Measurements from ENCODE around the gene MKLN1. TPM values are rescaled to one million over a fixed set of nuclear protein-coding genes. Genes with fewer than 3 reads are reported as not detected.
"Not testable (repeated sequence)": the region's sequence is repeated elsewhere in the genome, so short reads cannot be mapped to it uniquely, and the experiment has no call there.

Gene MKLN1
- total RNA-seq, 1 donor from 2014 or later: 61.7 TPM

DNA sequence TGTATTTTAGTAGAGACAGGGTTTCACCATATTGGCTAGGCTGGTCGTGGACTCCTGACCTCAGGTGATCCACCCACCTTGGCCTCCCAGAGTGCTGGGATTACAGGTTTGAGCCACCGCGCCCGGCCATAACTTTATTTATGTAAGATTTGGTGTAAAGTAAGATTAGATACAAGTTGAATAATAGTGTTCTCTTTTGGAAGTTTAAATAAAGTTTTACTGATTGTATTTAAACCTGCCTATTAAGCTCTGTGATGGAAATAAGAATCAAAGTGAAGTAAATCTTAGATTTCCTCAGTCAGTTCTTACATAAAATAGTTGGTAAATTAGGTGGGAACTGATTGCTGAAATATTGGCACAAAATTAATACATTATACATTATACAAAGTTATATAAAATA lies 86.0 kb downstream of the MKLN1 start:
- H3K36me3 Mint-ChIP-seq: peaks cover 26% of the 10 kb centered on the region

DNA sequence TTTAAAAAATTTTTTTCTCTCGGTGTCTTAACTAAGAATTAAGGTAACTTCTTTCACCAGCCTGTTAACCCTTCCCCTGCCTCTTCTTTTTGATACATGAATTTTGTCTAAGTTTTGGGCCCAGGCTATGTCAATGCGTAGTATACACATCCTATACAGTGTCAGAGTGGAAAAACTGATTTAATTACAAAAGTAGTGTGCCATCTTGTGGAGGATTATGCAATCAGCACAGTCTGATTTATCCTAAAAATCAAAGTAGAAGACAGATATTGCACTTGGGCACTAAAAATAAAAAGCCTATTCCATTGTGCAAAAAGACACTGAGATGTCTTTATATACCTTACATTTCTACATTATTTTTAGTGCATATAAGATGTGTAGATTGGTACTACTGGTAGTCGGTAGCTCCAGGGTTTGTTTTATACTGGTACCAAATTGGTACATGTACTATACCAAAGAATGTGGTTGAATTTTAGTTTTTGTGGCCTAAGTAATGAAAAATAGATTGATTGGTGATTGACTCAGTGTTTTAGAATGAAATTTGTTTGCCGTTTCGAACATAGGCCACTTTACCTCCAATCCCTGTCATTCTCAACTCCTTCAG lies 96.6 kb downstream of the MKLN1 start:
- Mint-ChIP-seq H3K36me3 (peaks cover 8% of the 10 kb centered on the region), H3K4me3 (no peak overlapping the region), H3K27ac (no peak overlapping the region), H3K4me1 (no peaks in the 10 kb centered on the region), H3K27me3 (ENCODE audit: low read depth) (no peaks in the 10 kb centered on the region), H3K9me3 (no peaks in the 10 kb centered on the region)
- TF ChIP-seq, protein P1, sequence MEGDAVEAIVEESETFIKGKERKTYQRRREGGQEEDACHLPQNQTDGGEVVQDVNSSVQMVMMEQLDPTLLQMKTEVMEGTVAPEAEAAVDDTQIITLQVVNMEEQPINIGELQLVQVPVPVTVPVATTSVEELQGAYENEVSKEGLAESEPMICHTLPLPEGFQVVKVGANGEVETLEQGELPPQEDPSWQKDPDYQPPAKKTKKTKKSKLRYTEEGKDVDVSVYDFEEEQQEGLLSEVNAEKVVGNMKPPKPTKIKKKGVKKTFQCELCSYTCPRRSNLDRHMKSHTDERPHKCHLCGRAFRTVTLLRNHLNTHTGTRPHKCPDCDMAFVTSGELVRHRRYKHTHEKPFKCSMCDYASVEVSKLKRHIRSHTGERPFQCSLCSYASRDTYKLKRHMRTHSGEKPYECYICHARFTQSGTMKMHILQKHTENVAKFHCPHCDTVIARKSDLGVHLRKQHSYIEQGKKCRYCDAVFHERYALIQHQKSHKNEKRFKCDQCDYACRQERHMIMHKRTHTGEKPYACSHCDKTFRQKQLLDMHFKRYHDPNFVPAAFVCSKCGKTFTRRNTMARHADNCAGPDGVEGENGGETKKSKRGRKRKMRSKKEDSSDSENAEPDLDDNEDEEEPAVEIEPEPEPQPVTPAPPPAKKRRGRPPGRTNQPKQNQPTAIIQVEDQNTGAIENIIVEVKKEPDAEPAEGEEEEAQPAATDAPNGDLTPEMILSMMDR (IDR thresholded peaks at IDR 0.05; ENCODE audit: unreplicated experiment): peak; percentile 31
- DNase-seq (ENCODE audit: low spot score in 2 of 2, unreplicated experiment in 2 of 2): no peak

More for the DNA sequence above, 86.0 kb downstream of the MKLN1 start:
- no peaks in the 10 kb centered on the region for H3K27me3 Mint-ChIP-seq (ENCODE audit: low read depth)
- H3K27ac Mint-ChIP-seq: no peak overlapping the region
- no peak overlapping the region for H3K4me3 Mint-ChIP-seq
- H3K4me1 Mint-ChIP-seq: no peaks in the 10 kb centered on the region
- H3K9me3 Mint-ChIP-seq: no peaks in the 10 kb centered on the region
- no peak for DNase-seq (ENCODE audit: low spot score in 2 of 2, unreplicated experiment in 2 of 2)
- TF ChIP-seq, protein P1 (IDR thresholded peaks at IDR 0.05; ENCODE audit: unreplicated experiment): no peak

DNA sequence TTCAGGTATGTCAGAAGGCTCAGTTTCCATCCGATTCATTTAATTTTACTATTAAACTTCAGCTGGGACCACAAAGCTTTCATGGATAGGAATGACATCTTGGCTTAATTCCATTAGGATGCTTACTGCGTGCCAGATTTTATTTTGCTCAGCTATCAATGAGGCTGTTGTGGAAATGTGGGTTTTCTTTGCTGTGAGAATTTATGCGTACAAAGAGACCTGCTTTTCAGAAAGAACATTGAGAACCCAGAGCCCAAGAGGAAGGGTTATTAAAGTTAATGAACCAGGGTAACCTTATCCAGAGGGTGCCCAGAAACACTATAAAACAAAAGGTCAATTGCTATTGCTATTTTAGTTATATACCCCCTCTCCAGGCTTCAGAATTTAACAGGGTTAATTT lies 98.3 kb downstream of the MKLN1 start:
- no peaks in the 10 kb centered on the region for H3K9me3 Mint-ChIP-seq
- H3K36me3 Mint-ChIP-seq: peaks cover 9% of the 10 kb centered on the region
- H3K27ac Mint-ChIP-seq: no peak overlapping the region
- no peaks in the 10 kb centered on the region for H3K27me3 Mint-ChIP-seq (ENCODE audit: low read depth)
- TF ChIP-seq, protein P1 (IDR thresholded peaks at IDR 0.05; ENCODE audit: unreplicated experiment): no peak
- H3K4me3 Mint-ChIP-seq: no peak overlapping the region
- H3K4me1 Mint-ChIP-seq: no peaks in the 10 kb centered on the region
- no peak for DNase-seq (ENCODE audit: low spot score in 2 of 2, unreplicated experiment in 2 of 2)

DNA sequence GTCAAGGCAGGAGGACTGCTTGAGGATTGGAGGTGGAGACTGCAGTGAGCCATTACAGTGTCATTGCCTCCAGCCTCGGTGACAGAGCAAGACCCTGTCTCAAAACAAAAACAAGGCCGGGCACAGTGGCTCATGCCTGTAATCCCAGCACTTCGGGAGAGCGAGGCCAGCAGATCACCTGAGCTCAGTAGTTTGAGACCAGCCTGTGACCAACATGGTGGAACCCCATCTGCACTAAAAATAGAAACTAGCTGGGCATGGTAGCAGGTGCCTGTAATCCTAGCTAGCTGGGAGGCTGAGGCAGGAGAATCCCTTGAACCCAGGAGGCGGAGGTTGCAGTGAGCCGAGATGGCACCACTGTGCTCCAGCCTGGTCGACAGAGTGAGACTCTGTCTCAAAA lies 103.2 kb downstream of the MKLN1 start:
- not testable (repeated sequence) for H3K4me1 Mint-ChIP-seq; H3K4me3 Mint-ChIP-seq; H3K27me3 Mint-ChIP-seq (ENCODE audit: low read depth); H3K9me3 Mint-ChIP-seq; DNase-seq (ENCODE audit: low spot score in 2 of 2, unreplicated experiment in 2 of 2)
- Mint-ChIP-seq H3K36me3 (peaks cover 30% of the 10 kb centered on the region), H3K27ac (peak overlapping the region; percentile 1)

DNA sequence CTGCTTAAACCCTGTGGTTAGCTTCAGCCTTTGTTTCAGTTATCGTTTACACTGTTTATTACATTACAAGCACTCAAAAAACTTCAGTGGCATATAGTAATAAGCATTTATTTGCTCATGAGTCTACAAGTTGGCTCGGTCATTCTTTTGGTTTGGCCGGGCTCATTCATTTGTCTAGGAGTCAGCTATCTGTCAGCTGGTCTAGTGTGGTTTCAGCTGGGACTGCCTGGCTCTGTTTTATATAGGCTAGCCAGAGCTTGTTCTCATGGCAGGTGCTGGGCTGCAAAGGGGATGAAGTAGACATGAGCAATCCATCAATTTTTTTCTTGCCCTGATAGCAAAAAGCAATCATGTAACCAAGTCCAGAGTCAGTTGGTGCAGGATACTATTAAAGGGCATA lies 103.6 kb downstream of the MKLN1 start:
- H3K27ac Mint-ChIP-seq: peak overlapping the region; percentile 25
- H3K27me3 Mint-ChIP-seq (ENCODE audit: low read depth): no peaks in the 10 kb centered on the region
- H3K4me3 Mint-ChIP-seq: no peak overlapping the region
- peaks cover 7% of the 10 kb centered on the region for H3K4me1 Mint-ChIP-seq
- peaks cover 7% of the 10 kb centered on the region for H3K9me3 Mint-ChIP-seq
- TF ChIP-seq, protein P1 (IDR thresholded peaks at IDR 0.05; ENCODE audit: unreplicated experiment): no peak
- DNase-seq (ENCODE audit: low spot score in 2 of 2, unreplicated experiment in 2 of 2): no peak
- peaks cover 32% of the 10 kb centered on the region for H3K36me3 Mint-ChIP-seq

DNA sequence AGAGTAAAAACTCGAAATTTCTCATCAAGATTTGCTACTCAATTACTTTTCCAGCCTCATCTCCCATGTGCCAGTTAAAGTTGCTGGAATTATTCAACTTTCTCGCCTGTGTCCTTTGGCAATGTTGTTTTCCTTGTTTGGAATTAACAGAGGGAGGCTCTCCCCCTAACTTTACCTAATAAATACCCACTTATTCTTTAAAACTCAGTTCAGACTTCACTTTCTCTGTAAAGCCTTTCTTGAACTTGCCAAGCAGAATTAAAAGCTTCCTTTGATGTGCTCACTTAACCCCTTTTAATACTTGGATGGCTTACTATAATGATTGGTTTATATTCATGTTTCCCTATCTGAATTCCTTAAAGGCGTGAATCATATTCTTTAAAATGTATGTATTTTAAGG lies 104.1 kb downstream of the MKLN1 start:
- no peak for DNase-seq (ENCODE audit: low spot score in 2 of 2, unreplicated experiment in 2 of 2)
- H3K4me3 Mint-ChIP-seq: no peak overlapping the region
- TF ChIP-seq, protein P1 (IDR thresholded peaks at IDR 0.05; ENCODE audit: unreplicated experiment): no peak
- peaks cover 7% of the 10 kb centered on the region for H3K4me1 Mint-ChIP-seq
- peaks cover 7% of the 10 kb centered on the region for H3K9me3 Mint-ChIP-seq
- no peaks in the 10 kb centered on the region for H3K27me3 Mint-ChIP-seq (ENCODE audit: low read depth)
- no peak overlapping the region for H3K27ac Mint-ChIP-seq
- peaks cover 35% of the 10 kb centered on the region for H3K36me3 Mint-ChIP-seq
